Skeletal muscle tissue (tissue), 4 donors: ENCODE data around the gene TM7SF3. TPM values are rescaled to one million over a fixed set of nuclear protein-coding genes. Genes with fewer than 3 reads are reported as not detected.

Experiments
- H3K27ac ChIP-seq: one replicate; pipeline ENCODE4 v1.7.0; 2013; ENCODE audit warnings: mild to moderate bottlenecking, low read depth, low read length, inconsistent platforms
- H3K27me3 ChIP-seq, 3 donors: one replicate each; pipeline ENCODE4 v1.7.0; 2013; ENCODE audit warnings: low read length in 3 of 3; ENCODE audit not compliant: control insufficient read depth in 3 of 3, insufficient read depth in 3 of 3
- H3K36me3 ChIP-seq, 3 donors: one replicate each; pipeline ENCODE4 v1.7.0; 2013; ENCODE audit warnings: low read length in 3 of 3; ENCODE audit not compliant: control insufficient read depth in 3 of 3, insufficient read depth in 3 of 3
- H3K4me1 ChIP-seq, 3 donors: one replicate each; pipeline ENCODE4 v1.7.0; 2013; ENCODE audit warnings: low read length in 3 of 3, mild to moderate bottlenecking in 3 of 3; ENCODE audit not compliant: control insufficient read depth in 3 of 3, insufficient read depth in 3 of 3
- H3K4me3 ChIP-seq, 3 donors: one replicate each; pipeline ENCODE4 v1.7.0; 2013; ENCODE audit warnings: low read length in 3 of 3
- H3K9ac ChIP-seq, 3 donors: one replicate each; pipeline ENCODE4 v1.7.0; 2013; ENCODE audit warnings: low read length in 3 of 3, mild to moderate bottlenecking in 3 of 3, moderate library complexity in 2 of 3, low read depth in 1 of 3
- H3K9me3 ChIP-seq, 3 donors: one replicate each; pipeline ENCODE4 v1.7.0; 2013; ENCODE audit warnings: low read length in 3 of 3; ENCODE audit not compliant: control insufficient read depth in 3 of 3
- total RNA-seq: library from RNA; depleted of rRNA; stranded (reverse); fragments of >200 nt; gene quantifications from one replicate; pipeline ENCODE4 v1.2.3, GENCODE V29; 2014
- donor health status: Osteomylitis.

The TM7SF3 gene
- total RNA-seq, 1 donor from 2014 or later = 31.8 TPM

DNA sequence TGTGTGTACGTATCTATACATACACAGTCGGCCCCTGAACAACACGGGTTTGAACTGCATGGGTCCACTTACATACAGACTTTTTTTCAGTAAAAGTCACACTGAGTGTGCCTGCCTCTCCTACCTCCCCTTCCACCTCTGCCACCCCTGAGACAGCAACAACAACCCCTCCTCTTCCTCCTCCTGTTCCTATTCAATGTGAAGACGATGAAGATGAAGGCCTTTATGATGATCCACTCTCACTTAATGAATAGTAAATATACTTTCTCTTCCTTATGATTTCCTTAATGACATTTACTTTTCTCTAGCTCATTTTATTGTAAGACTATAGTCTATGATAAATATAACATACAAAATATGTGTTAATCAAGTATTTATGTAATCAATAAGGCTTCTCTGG is 25.5 kb downstream of the TM7SF3 start:
- Histone ChIP-seq H3K27me3 (no peaks in the 10 kb centered on the region), H3K9ac (no peak overlapping the region), H3K9me3 (no peaks in the 10 kb centered on the region), H3K36me3 (peaks cover 4 to 24% (median 18%) of the 10 kb centered on the region in 3 donors), H3K4me3 (no peak overlapping the region), H3K4me1 (no peaks in the 10 kb centered on the region), H3K27ac (no peak overlapping the region)

DNA sequence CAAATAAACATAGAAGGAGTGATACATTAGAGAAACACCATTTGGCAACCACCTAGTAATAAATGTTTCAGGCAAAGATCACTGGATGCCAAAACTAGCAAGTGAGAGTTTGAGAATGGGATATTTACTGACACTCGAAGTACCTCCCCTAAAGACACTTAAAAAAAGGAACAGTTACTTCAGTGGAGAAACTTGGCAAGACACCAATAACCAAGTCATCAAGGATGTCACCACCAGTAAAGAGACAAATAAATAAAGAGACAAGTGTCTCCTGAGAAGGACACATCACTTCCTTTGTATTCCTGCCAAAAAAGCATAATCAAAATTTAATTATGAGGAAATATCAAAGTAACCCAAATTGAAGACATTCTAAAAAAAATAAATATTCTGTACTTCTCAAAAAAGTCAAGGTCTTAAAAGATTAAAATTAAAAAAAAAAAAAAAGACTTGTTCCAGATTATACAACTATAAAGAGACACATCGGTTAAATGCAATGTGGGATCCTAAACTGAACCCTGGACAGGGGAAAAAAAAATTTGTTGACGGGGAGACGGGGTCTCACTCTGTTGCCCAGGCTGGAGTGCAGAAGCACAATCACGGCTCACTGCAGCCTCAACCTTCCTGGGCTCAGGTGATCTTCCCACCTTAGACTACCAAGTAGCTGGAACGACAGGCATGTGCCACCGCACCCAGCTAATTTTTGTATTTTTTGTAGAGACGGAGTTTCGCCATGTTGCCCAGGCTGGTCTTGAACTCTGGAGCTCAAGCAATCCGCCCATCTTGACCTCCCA is 26.4 kb downstream of the TM7SF3 start:
- Histone ChIP-seq H3K27ac (no peak overlapping the region), H3K9me3 (no peaks in the 10 kb centered on the region), H3K4me1 (no peaks in the 10 kb centered on the region), H3K9ac (no peak overlapping the region), H3K27me3 (no peaks in the 10 kb centered on the region), H3K36me3 (peaks cover 4 to 16% (median 10%) of the 10 kb centered on the region in 3 donors), H3K4me3 (no peak overlapping the region)

DNA sequence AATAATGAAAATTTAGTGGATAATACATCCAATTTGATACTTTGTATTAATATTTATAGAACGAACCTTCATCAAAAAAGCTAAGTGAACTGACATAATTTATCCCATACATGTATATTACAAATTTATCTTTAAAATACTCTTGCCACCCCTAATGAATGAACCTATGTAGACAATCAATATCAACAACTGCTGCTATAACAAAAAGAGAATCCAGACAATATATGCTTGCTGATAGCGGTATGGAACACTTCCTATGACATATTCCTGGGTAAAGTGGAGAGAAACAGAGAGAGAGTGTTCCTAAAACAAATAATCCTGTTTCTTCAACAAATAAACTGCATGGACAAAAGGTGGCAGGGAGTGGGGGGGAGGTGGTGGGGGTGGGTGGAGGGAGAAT is 31.3 kb downstream of the TM7SF3 start:
- Histone ChIP-seq H3K4me1 (peaks cover 0 to 4% (median 0%) of the 10 kb centered on the region in 3 donors), H3K27ac (no peak overlapping the region), H3K4me3 (no peak overlapping the region), H3K9me3 (no peaks in the 10 kb centered on the region), H3K27me3 (no peaks in the 10 kb centered on the region), H3K9ac (no peak overlapping the region), H3K36me3 (peaks cover 0 to 15% (median 6%) of the 10 kb centered on the region in 3 donors)

DNA sequence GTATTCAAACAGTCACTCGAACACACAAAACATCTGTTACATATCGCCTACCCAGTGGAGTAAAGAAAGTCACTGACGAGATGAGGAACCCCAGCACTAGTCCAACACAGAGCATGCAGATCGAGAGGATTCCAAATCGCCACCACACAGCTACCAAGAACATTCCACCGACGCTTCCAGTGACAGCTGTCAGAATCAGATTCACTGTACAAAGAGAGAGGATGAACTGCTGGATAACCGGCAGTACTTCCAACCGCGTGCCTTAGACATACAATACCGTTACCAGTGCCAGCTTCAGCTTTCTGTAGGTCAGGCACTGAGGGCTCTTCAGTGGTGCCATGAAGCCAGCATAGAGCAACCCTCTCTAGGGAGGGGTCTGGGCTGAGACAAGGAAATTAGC is 34.5 kb downstream of the TM7SF3 start:
- Histone ChIP-seq H3K9ac (no peak overlapping the region), H3K36me3 (peaks cover 0 to 19% (median 4%) of the 10 kb centered on the region in 3 donors), H3K27ac (no peak overlapping the region)

DNA sequence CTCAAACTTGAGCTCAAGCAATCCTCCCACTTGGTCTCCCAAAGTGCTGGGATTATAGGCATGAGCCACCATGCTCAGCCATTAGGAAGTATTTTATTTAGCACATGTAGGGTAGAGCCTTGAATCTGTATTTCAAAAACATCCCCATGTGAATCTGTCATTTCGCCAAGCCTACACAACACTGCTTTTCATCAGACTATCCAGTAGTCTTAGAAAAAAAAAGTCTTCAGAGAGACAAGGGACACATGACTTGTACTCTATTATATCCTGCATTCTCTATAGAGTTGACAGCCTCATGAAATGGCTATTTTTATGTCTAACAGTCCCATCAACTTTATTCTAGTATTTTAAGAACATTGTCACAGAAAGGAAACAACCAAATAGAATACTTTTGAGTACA is 35.4 kb downstream of the TM7SF3 start:
- Histone ChIP-seq H3K9me3 (no peaks in the 10 kb centered on the region), H3K9ac (no peak overlapping the region), H3K27me3 (no peaks in the 10 kb centered on the region), H3K36me3 (peaks cover 3 to 20% (median 7%) of the 10 kb centered on the region in 3 donors), H3K4me3 (no peak overlapping the region), H3K4me1 (peaks cover 0 to 4% (median 0%) of the 10 kb centered on the region in 3 donors), H3K27ac (no peak overlapping the region)

More for the DNA sequence above, 34.5 kb downstream of the TM7SF3 start:
- peaks cover 0 to 4% (median 0%) of the 10 kb centered on the region in 3 donors for H3K4me1 ChIP-seq
- H3K27me3 ChIP-seq = no peaks in the 10 kb centered on the region
- H3K4me3 ChIP-seq = no peak overlapping the region
- no peaks in the 10 kb centered on the region for H3K9me3 ChIP-seq

DNA sequence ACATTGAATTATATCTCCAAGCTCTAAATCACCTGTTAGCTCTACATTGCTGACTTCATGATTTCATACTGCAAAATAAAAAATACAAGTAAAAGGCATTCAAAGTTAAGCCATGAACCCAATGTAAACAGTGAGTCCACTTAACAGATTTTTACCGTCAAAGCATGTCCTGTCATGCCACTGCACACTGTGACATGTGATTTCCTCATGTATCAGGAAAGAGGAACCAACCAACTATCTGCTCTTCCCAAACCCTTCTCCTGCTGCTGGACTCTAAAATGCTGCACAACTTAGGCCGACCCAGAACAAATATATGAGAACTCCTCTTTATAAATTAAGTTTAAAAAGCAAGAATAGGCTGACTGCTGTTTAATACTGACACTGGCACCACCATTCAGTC is 37.5 kb downstream of the TM7SF3 start:
- H3K9ac ChIP-seq = no peak overlapping the region
- H3K27ac ChIP-seq = no peak overlapping the region
- H3K9me3 ChIP-seq = no peaks in the 10 kb centered on the region
- H3K36me3 ChIP-seq = peaks cover 5 to 29% (median 8%) of the 10 kb centered on the region in 3 donors
- H3K27me3 ChIP-seq = no peaks in the 10 kb centered on the region
- no peak overlapping the region for H3K4me3 ChIP-seq
- peaks cover 0 to 4% (median 0%) of the 10 kb centered on the region in 3 donors for H3K4me1 ChIP-seq

DNA sequence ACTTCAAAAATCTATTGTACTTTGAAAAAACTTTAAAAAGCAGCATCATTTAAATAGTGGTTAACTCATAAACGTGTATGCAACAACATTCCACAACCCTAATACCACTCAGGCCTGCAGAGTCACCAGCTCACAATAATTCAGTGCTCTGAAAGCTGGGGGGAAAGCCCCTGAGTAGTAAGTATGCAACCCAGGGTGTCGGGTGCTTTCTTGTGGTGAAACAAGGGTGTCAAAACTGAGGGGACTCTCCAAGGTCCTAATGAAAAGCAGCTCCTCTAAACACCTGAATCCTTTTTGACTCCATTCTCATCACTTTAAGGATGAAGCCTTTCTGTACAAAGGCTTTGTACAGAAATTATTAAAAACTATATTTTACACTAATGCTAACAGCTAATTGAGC is 42.2 kb downstream of the TM7SF3 start:
- peaks cover 8 to 39% (median 18%) of the 10 kb centered on the region in 3 donors for H3K36me3 ChIP-seq
- H3K9ac ChIP-seq = no peak overlapping the region
- no peak overlapping the region for H3K27ac ChIP-seq
- H3K4me3 ChIP-seq = no peak overlapping the region
- H3K9me3 ChIP-seq = no peaks in the 10 kb centered on the region
- H3K27me3 ChIP-seq = no peaks in the 10 kb centered on the region
- H3K4me1 ChIP-seq = no peaks in the 10 kb centered on the region

DNA sequence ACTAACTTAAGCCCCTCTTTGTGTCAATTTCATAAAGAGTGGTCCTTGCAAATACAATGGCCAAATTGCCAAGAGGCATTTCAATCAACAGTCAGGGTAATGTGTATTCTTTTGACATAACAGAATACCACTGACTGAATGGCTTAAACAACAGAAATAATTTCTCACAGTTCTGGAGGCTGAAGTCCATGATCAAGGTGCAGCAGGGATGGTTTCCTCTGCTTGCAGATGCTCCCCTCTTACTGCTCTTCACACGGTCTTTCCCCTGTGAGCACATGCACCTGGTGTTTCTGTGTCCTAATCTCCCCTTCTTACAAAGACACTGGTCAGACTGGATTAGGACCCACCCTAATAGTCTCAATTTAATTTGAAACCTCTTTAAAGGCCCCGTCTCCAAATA is 44.0 kb downstream of the TM7SF3 start:
- no peak overlapping the region for H3K9ac ChIP-seq
- no peaks in the 10 kb centered on the region for H3K27me3 ChIP-seq
- no peaks in the 10 kb centered on the region for H3K9me3 ChIP-seq
- no peak overlapping the region for H3K4me3 ChIP-seq
- peaks cover 10 to 40% (median 22%) of the 10 kb centered on the region in 3 donors for H3K36me3 ChIP-seq
- H3K4me1 ChIP-seq = no peaks in the 10 kb centered on the region
- no peak overlapping the region for H3K27ac ChIP-seq

DNA sequence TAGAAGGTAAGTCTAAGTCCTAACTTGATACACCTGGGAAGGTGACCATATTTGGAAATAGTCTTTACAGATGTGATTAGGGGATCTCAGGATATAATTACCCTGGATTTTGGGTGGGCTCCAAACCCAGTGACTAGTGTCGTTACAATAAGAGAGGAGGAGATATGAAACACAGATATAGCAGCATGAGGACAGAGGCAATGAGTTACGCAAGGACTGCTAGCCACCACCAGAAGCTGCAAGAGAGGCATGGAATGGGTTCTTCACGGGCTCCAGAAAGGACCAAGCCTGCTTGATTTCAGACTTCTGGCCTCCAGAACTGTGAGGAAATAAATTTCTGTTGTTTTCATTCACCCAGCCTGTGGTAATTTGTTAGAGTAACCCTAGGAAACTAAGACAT is 47.3 kb downstream of the TM7SF3 start:
- no peaks in the 10 kb centered on the region for H3K4me1 ChIP-seq
- H3K36me3 ChIP-seq = peaks cover 4 to 36% (median 28%) of the 10 kb centered on the region in 3 donors
- H3K9me3 ChIP-seq = no peaks in the 10 kb centered on the region
- no peaks in the 10 kb centered on the region for H3K27me3 ChIP-seq
- no peak overlapping the region for H3K27ac ChIP-seq
- no peak overlapping the region for H3K4me3 ChIP-seq
- no peak overlapping the region for H3K9ac ChIP-seq

DNA sequence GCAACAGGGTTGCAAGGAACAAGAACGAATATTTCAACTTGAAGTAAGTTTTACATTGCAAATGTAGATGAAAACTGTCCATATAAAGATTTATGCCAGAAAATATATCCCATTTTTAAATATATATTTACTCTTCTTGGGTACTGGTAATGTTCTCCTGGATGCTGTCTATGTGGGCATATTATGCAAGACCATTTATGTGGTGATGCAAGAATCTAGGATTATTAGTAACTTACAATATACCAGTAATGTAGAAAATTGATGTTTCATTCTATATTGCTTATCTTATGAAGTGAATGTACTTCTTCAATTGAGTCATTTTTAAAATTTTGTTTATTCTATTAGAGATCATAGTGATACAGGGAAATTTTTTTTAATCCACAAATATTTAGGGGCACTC is 50.8 kb downstream of the TM7SF3 start:
- no peaks in the 10 kb centered on the region for H3K4me1 ChIP-seq
- no peak overlapping the region for H3K4me3 ChIP-seq
- H3K27ac ChIP-seq = no peak overlapping the region
- no peaks in the 10 kb centered on the region for H3K9me3 ChIP-seq
- no peaks in the 10 kb centered on the region for H3K27me3 ChIP-seq
- no peak overlapping the region for H3K9ac ChIP-seq
- peaks cover 5 to 32% (median 29%) of the 10 kb centered on the region in 3 donors for H3K36me3 ChIP-seq
